Liver (tissue), 9 donors: ENCODE data around the gene HHLA2. TPM values are rescaled to one million over a fixed set of nuclear protein-coding genes. Genes with fewer than 3 reads are reported as not detected.

Experiments used
- DNase-seq: peaks from one replicate; pipeline ENCODE4 v3.0.0-alpha.2; 2017; ENCODE audit warnings: low spot score
- H3K27ac ChIP-seq, 2 donors: one replicate each; pipeline ENCODE4 v1.7.0; 2013; ENCODE audit warnings: inconsistent platforms in 2 of 2, low read length in 2 of 2, control low read depth in 1 of 2, low read depth in 1 of 2, mild to moderate bottlenecking in 1 of 2
- H3K27me3 ChIP-seq, 4 donors: one replicate each; pipeline versions ENCODE4 v1.6.1 to v1.7.0; 2013; ENCODE audit warnings: low read length in 3 of 4, inconsistent platforms in 1 of 4, mild to moderate bottlenecking in 1 of 4, moderate library complexity in 1 of 4; ENCODE audit not compliant: control insufficient read depth in 4 of 4, insufficient read depth in 4 of 4
- H3K36me3 ChIP-seq, 4 donors: one replicate each; pipeline versions ENCODE4 v1.6.1 to v1.7.0; 2013; ENCODE audit warnings: low read length in 3 of 4, mild to moderate bottlenecking in 3 of 4, low read depth in 1 of 4, moderate library complexity in 1 of 4; ENCODE audit not compliant: control insufficient read depth in 4 of 4, insufficient read depth in 3 of 4
- H3K4me1 ChIP-seq, 4 donors: one replicate each; pipeline versions ENCODE4 v1.6.1 to v1.7.0; 2013; ENCODE audit warnings: low read length in 3 of 4, mild to moderate bottlenecking in 3 of 4, moderate library complexity in 1 of 4; ENCODE audit not compliant: control insufficient read depth in 4 of 4, insufficient read depth in 4 of 4
- H3K4me3 ChIP-seq, 3 donors: one replicate each; pipeline versions ENCODE4 v1.6.1 to v1.7.0; 2013; ENCODE audit warnings: low read length in 3 of 3, control low read depth in 1 of 3, low read depth in 1 of 3, mild to moderate bottlenecking in 1 of 3
- H3K9ac ChIP-seq, 2 donors: one replicate each; pipeline ENCODE4 v1.7.0; 2013; ENCODE audit warnings: low read length in 2 of 2, mild to moderate bottlenecking in 2 of 2, moderate library complexity in 2 of 2, control low read depth in 1 of 2, low read depth in 1 of 2
- H3K9me3 ChIP-seq, 4 donors: one replicate each; pipeline versions ENCODE4 v1.6.1 to v1.7.0; 2013; ENCODE audit warnings: low read length in 3 of 4; ENCODE audit not compliant: control insufficient read depth in 4 of 4
- ATF3 ChIP-seq: IDR thresholded peaks from 2 replicates; pipeline ENCODE4 v1.6.1; 2016; ENCODE audit warnings: antibody characterized with exemption
- EGR1 ChIP-seq, 2 donors: IDR thresholded peaks; 2 replicates each; pipeline ENCODE4 v1.6.1; 2016 to 2018; ENCODE audit warnings: antibody characterized with exemption in 2 of 2, low read depth in 2 of 2
- FOXA1 ChIP-seq: IDR thresholded peaks from 2 replicates; pipeline ENCODE4 v1.6.1; 2016; ENCODE audit warnings: antibody characterized with exemption
- FOXA2 ChIP-seq: IDR thresholded peaks from 2 replicates; pipeline ENCODE4 v1.6.1; 2016; ENCODE audit warnings: antibody characterized with exemption
- GABPA ChIP-seq, 2 donors: IDR thresholded peaks in 1 of 2; conservative IDR thresholded peaks in 1 of 2; 2 replicates each; pipeline ENCODE4 v1.6.1; 2016; ENCODE audit warnings: antibody characterized with exemption in 2 of 2, mild to moderate bottlenecking in 1 of 2, moderate library complexity in 1 of 2
- HNF4A ChIP-seq, 2 donors: conservative IDR thresholded peaks; 2 replicates each; pipeline ENCODE4 v1.6.1; 2016; ENCODE audit warnings: antibody characterized with exemption in 2 of 2, mild to moderate bottlenecking in 2 of 2
- HNF4G ChIP-seq: IDR thresholded peaks from 2 replicates; pipeline ENCODE4 v1.6.1; 2016; ENCODE audit warnings: antibody characterized with exemption
- JUND ChIP-seq, 2 donors: IDR thresholded peaks; 2 replicates each; pipeline ENCODE4 v1.6.1; 2016; ENCODE audit warnings: antibody characterized with exemption in 2 of 2
- MAX ChIP-seq: IDR thresholded peaks from 2 replicates; pipeline ENCODE4 v1.6.1; 2016; ENCODE audit warnings: antibody characterized with exemption
- NR2F2 ChIP-seq: IDR thresholded peaks from 2 replicates; pipeline ENCODE4 v1.6.1; 2016; ENCODE audit warnings: antibody characterized with exemption
- RAD21 ChIP-seq, 2 donors: IDR thresholded peaks; 2 replicates each; pipeline ENCODE4 v1.6.1; 2016; ENCODE audit warnings: antibody characterized with exemption in 2 of 2, mild to moderate bottlenecking in 2 of 2
- REST ChIP-seq: IDR thresholded peaks from 2 replicates; pipeline ENCODE4 v1.6.1; 2016; ENCODE audit warnings: antibody characterized with exemption, mild to moderate bottlenecking
- RXRA ChIP-seq, 2 donors: IDR thresholded peaks; 2 replicates each; pipeline ENCODE4 v1.6.1; 2017 to 2018; ENCODE audit warnings: antibody characterized with exemption in 2 of 2, mild to moderate bottlenecking in 1 of 2
- YY1 ChIP-seq: IDR thresholded peaks from 2 replicates; pipeline ENCODE4 v1.6.1; 2016; ENCODE audit warnings: antibody characterized with exemption, mild to moderate bottlenecking
- ZBTB33 ChIP-seq: IDR thresholded peaks from 2 replicates; pipeline ENCODE4 v1.6.1; 2016; ENCODE audit warnings: antibody characterized with exemption
- WGBS: extraction: QIAGEN DNeasy Blood & Tissue Kit; methylation state at CpG from one replicate; pipeline ENCODE4 v1.1.7; 2013; 5-methylcytosine and 5-hydroxymethylcytosine counted together
- polyA plus RNA-seq, 2 donors: library from polyadenylated mRNA; stranded (reverse) in 1 of 2; unstranded in 1 of 2; fragments of 200-250 nt in 1 of 2; fragments of >200 nt in 1 of 2; fragmentation: Nextera tagmentation in 1 of 2; extraction: Ambion mirVana in 1 of 2; gene quantifications; one replicate each; pipeline versions ENCODE4 v1.2.1 to v1.2.3, GENCODE V29; 2013 to 2015
- total RNA-seq, 2 donors: library from RNA; depleted of rRNA; stranded (reverse); fragments of >200 nt; gene quantifications; one replicate each; pipeline ENCODE4 v1.2.3, GENCODE V29; 2014
- donor health status: healthy.
- donor health status: healthy.
- donor health status: healthy.
- donor health status: healthy.
- donor health status: healthy.

Gene HHLA2
- total and polyA plus RNA-seq, 4 donors = 0.07 to 0.14 TPM; not detected in 2

GRCh38 chr3:108391917-108392593, 95.7 kb downstream of the HHLA2 start:
- Histone ChIP-seq H3K9me3 (no peaks in the 10 kb centered on the region), H3K4me1 (no peaks in the 10 kb centered on the region), H3K27me3 (no peaks in the 10 kb centered on the region), H3K9ac (no peak overlapping the region), H3K4me3 (no peak overlapping the region), H3K36me3 (no peaks in the 10 kb centered on the region), H3K27ac (no peak overlapping the region)
- TF ChIP-seq EGR1 (IDR thresholded peaks at IDR 0.05; ENCODE audit: low read depth in 2 of 2) (no peak), ZBTB33 (no peak), RXRA (IDR thresholded peaks at IDR 0.05) (no peak), FOXA2 (no peak), YY1 (no peak), HNF4G (no peak), JUND (IDR thresholded peaks at IDR 0.05) (no peak), RAD21 (IDR thresholded peaks at IDR 0.05) (no peak), REST (no peak)
- WGBS = 70% methylated on average over 3 of the region's 3 CpGs
- DNase-seq = no peak

GRCh38 chr3:108393128-108393900, 97.0 kb downstream of the HHLA2 start:
- H3K9me3 ChIP-seq = no peaks in the 10 kb centered on the region
- no peaks in the 10 kb centered on the region for H3K36me3 ChIP-seq
- whole genome bisulfite sequencing = 64% methylated on average over 3 of the region's 3 CpGs
- H3K27me3 ChIP-seq = no peaks in the 10 kb centered on the region
- TF ChIP-seq ZBTB33 (no peak), GABPA (IDR thresholded peaks at IDR 0.05 in 1 of 2, conservative IDR thresholded peaks at IDR 0.05 in 1 of 2) (no peak), HNF4G (no peak), HNF4A (conservative IDR thresholded peaks at IDR 0.05) (no peak), FOXA1 (no peak), RAD21 (IDR thresholded peaks at IDR 0.05) (no peak), NR2F2 (no peak), MAX (no peak), FOXA2 (no peak), RXRA (IDR thresholded peaks at IDR 0.05) (no peak), YY1 (no peak), ATF3 (no peak), REST (no peak)
- no peak overlapping the region for H3K27ac ChIP-seq
- no peaks in the 10 kb centered on the region for H3K4me1 ChIP-seq
- no peak for DNase-seq
- H3K4me3 ChIP-seq = no peak overlapping the region
- H3K9ac ChIP-seq = no peak overlapping the region
